C4-2B (cell line): Measurements from ENCODE around the gene SLC40A1.
A peak's percentile ranks its signal among the peaks of the same experiment; 100 is the strongest.

Experiments used
- H3K27ac ChIP-seq: fragments of 450-650 bp; 2 replicates; pipeline ENCODE4 v1.5.1; 2017
- ZFX ChIP-seq: fragments of 450-650 bp; IDR thresholded peaks from 2 replicates; pipeline ENCODE4 v1.6.1; 2017
- TF ChIP-seq, protein P1 (sequence below): fragments of 450-650 bp; conservative IDR thresholded peaks from 2 replicates; pipeline ENCODE4 v1.5.1; 2017; ENCODE audit warnings: mild to moderate bottlenecking

Gene SLC40A1

DNA sequence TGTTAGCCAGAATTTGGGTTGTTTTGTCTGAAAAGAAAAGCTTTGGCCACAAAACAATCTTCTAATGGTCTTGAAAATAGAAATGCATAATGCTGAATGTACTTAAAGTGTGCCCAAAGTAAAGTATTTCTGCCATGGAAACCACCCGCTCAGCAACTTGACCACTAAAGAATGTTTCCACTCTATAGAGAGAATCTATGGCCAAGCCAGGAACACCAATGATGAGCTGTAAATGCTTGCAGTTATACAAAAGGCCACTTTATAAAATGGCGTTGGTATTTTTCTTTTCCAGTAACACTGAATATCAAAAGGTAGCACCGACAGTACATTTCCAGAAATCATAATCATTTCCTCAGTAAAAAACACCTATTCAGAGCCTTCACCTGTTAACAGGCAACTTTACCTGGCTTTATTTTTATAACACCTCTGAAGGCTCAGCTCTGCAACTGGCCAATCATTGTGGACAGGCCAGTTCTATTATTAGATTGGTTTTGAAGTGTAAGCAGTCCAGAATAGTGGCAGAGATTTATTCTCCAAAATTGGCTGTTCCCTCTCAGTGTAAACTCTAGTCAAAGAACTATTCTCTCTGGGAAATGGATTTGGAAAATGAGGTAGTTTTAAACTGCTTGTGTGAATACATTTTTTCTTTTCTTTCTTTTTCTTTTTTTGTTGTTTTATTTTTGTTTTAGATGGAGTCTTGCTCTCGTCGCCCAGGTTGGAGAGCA, 36.1 kb downstream of the SLC40A1 start:
- no peak overlapping the region for H3K27ac ChIP-seq

DNA sequence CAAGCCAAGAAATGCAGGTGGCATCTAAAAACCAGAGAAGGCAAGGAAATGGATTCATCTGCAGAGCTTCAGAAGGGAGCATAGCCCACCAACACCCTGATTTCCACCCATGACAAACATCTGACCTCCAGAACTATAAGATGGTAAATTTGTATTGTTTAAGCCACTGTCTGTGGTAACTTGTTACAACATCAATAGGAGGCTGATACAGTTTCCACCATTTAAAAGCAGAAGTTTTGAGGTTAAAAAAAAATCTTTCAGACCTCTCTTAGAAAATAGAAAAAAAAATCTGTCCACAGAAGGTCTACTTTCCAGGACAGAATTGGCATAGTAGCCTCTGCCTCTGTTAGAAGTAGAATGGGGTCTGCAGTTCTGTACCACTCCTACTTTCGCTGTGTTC, 37.2 kb downstream of the SLC40A1 start:
- TF ChIP-seq ZFX = no peak
- TF ChIP-seq, protein P1, sequence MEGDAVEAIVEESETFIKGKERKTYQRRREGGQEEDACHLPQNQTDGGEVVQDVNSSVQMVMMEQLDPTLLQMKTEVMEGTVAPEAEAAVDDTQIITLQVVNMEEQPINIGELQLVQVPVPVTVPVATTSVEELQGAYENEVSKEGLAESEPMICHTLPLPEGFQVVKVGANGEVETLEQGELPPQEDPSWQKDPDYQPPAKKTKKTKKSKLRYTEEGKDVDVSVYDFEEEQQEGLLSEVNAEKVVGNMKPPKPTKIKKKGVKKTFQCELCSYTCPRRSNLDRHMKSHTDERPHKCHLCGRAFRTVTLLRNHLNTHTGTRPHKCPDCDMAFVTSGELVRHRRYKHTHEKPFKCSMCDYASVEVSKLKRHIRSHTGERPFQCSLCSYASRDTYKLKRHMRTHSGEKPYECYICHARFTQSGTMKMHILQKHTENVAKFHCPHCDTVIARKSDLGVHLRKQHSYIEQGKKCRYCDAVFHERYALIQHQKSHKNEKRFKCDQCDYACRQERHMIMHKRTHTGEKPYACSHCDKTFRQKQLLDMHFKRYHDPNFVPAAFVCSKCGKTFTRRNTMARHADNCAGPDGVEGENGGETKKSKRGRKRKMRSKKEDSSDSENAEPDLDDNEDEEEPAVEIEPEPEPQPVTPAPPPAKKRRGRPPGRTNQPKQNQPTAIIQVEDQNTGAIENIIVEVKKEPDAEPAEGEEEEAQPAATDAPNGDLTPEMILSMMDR = no peak
- H3K27ac ChIP-seq = peak overlapping the region; percentile 52; the same call in 1 of the 2 replicates

More for the DNA sequence above, 36.1 kb downstream of the SLC40A1 start:
- TF ChIP-seq, protein P1 = no peak
- no peak for TF ChIP-seq ZFX

DNA sequence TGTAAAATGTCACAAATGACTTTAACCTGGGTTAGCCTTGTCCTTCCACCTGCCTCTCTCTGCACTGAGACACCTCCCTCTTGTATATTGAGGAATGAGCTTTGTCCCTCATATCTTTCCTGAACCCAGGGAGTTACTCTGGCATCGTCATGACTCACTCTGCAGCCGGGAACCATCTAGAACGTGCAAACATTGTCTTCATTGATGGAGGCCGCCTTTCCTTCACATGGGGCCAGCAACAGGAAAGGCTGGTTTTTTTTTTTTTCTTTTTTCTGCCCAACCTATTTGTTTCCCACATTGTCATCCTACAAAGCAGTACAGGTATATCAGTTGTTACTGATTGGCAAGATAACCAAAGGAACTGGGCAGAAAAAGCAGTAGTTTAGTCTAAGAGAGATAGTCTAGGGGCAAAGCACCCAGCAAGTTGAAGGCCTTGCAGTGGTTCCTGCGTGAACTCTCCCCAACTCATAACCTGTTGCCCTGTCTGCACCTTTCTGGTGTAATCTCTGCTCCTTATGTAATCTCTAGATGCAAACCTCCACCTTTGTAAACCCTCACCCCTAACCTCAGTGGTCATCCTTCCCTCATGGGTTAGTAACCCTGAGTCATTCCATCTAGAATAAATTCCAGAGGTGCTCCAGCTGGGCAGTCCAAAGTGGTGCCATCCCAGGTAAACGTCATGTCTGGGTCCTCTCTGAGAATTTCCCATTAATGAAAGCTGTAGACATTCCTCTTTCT, 38.3 kb downstream of the SLC40A1 start:
- TF ChIP-seq ZFX = no peak
- TF ChIP-seq, protein P1 = no peak
- peak overlapping the region; percentile 52; the same call in 1 of the 2 replicates for H3K27ac ChIP-seq

DNA sequence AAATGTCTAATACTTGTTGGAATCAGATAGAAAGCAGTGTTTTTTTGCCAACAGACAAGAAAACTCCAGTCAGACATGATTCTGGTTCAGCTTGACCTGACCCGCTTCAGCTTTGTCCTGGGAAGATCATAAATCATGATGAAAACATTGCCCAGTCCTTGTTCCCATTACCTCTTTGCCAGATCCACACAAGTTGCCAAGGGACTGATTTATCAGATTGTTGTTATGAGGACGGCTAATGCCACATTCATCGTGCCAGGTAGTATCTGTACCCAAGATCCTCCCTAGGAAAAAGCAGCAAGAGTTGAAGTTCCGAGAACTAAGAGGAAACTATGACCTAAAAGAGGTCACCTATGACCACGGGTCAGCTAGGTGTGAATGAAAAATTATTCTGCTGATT, 39.0 kb downstream of the SLC40A1 start:
- peak overlapping the region; percentile 52; the same call in 1 of the 2 replicates for H3K27ac ChIP-seq
- TF ChIP-seq, protein P1 = no peak
- no peak for TF ChIP-seq ZFX

DNA sequence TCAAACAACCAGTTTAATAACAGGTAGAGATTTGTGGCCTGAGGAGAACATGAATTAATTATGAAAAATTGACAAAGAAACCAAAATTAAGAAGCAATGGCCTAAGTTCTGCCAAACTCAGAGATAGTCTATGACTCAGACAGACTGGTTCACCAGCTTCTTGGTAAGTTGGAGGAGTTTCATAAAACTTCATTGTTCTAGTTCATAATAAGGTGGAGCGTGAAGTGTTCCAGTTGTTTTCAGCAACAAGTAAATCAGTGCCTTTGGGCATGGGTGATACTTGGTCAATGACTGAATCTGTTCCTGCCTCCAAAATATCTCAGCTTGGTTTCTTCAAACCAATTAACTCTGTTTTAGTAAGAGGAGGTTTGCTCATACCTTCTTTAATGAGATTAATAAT, 40.0 kb downstream of the SLC40A1 start:
- no peak for TF ChIP-seq ZFX
- TF ChIP-seq, protein P1 = no peak
- no peak overlapping the region for H3K27ac ChIP-seq

DNA sequence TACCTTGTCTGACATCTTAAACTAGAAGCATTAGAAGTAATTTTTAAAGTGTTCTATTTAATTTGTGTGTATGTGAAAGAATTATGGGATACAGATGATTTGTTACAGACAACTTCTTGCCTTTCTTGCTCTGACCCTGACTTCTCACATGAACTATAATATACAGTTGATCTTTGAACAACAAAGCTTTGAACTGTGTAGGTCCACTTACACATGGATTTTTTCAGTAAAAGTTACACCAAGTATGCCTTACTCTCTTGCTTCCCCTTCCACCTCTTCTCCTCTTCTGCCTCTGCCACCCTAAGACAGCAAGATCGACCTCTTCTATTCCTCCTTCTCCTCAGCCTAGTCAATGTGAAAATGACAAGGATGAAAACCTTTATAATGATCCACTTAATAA, 42.2 kb downstream of the SLC40A1 start:
- TF ChIP-seq ZFX = no peak
- TF ChIP-seq, protein P1 = no peak
- H3K27ac ChIP-seq = no peak overlapping the region

DNA sequence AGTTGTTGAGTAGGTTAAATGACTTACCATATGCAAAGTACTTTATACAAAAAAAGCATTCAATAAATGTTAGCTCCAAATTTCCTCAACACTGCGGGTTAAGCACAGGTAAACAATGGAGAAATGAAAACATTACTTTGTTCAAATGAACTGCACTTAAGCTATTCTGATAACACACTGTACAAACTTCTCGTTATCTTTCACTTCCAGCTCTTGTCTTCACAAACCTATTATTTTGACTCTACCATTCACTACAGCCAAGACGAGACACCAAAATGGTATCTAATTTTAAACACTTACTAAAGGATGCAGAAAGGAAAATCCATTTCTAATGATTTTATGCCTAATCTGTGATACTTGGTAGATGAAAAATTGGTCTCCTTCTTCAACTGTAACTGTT, 43.8 kb downstream of the SLC40A1 start:
- H3K27ac ChIP-seq = no peak overlapping the region
- TF ChIP-seq, protein P1 = no peak
- TF ChIP-seq ZFX = no peak
